ENCODE data around the gene TJAP1. TPM values are rescaled to one million over a fixed set of nuclear protein-coding genes. Genes with fewer than 3 reads are reported as not detected.

Gene TJAP1
- total RNA-seq, 3 donors from 2014 or later, result 20.8 to 33.8 (median 26.3) TPM

DNA sequence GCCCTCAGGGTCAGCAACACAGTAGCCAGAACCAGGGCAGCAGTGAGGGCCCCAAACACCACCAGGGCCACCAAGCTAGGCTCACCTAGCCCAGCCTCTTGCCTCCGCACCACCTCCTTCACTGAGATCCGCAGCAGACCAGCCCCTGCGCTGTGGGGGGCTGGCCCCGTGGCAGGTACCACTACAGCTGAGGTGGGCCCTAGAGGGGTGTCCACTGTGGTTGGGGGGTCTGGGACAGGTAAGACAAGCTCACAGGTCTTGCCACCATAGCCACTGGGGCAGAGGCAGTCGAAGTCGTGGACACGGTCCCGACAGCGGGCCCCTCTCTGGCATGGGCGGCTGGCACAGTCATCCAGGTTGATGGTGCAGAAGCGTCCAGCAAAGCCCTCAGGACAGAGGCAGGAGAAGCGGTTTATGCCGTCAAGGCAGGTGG, 26.7 kb upstream of the TJAP1 start:
- intact Hi-C loops (cut with DNase I, micrococcal nuclease), result loop anchor here (5.0 to 10.0 kb wide), 2 partner anchors 54 to 57 kb away; no protein-coding TSS in a partner anchor
- H3K4me3 ChIP-seq, result no peak overlapping the region
- H3K9me3 ChIP-seq, result no peaks in the 10 kb centered on the region
- no peaks in the 10 kb centered on the region for H3K36me3 ChIP-seq (ENCODE audit: low read depth)
- no peak for TF ChIP-seq CTCF (IDR thresholded peaks at IDR 0.05)
- no peak for DNase-seq
- H3K4me1 ChIP-seq (ENCODE audit: low read depth), result peaks cover 5% of the 10 kb centered on the region
- no peak for ATAC-seq

DNA sequence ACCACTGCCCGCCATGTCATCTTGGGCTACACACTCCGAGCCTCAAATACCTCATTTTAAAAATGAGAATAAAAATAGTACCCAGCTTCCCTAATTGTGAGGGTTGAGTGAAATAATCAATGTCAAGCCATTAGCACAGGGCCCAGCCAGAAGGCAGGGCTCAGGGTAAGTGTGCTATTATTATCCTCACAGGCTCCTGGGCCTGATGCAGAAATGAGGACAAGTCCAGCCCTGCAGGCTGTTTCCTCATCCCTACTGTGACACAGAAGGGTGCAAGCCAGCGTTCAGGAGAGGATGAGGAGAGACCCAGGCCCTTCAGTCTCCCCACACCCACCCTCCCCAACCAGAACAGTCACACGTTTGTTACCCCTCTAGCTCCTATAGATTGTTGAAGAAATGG, 26.0 kb upstream of the TJAP1 start:
- DNase-seq, result no peak
- no peak for TF ChIP-seq CTCF (IDR thresholded peaks at IDR 0.05)
- ATAC-seq, result no peak
- peaks cover 8% of the 10 kb centered on the region for H3K4me1 ChIP-seq (ENCODE audit: low read depth)
- H3K36me3 ChIP-seq (ENCODE audit: low read depth), result no peaks in the 10 kb centered on the region
- no peaks in the 10 kb centered on the region for H3K9me3 ChIP-seq
- no peak overlapping the region for H3K4me3 ChIP-seq
- intact Hi-C loops (cut with DNase I, micrococcal nuclease), result loop anchor here (5.0 to 10.0 kb wide), 2 partner anchors 53 to 56 kb away; no protein-coding TSS in a partner anchor

DNA sequence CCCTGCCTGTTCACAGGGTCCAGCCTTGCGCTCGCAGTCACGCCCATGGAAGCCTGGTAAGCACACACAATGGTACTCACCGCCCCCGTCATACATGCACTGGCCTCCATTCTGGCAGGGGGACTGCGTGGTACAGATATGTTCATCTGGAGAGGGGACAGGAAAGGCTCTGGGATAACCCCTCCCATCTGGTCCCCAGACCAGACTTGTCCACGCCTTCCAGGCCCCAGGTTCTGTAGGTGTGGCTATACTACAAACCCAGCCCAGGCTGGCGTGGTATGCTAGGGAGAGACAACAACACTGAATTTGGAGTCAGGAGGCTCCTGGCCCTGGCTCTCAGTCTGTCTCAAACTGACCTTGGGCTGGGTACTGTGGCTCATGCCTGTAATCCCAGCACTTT, 25.4 kb upstream of the TJAP1 start:
- DNase-seq (no peak), ATAC-seq (no peak)
- H3K9me3 ChIP-seq, result no peaks in the 10 kb centered on the region
- intact Hi-C loops (cut with DNase I, micrococcal nuclease), result loop anchor here (5.0 to 10.0 kb wide), 2 partner anchors 53 to 55 kb away; no protein-coding TSS in a partner anchor
- no peaks in the 10 kb centered on the region for H3K36me3 ChIP-seq (ENCODE audit: low read depth)
- H3K4me1 ChIP-seq (ENCODE audit: low read depth), result peaks cover 8% of the 10 kb centered on the region
- no peak overlapping the region for H3K4me3 ChIP-seq
- TF ChIP-seq CTCF (IDR thresholded peaks at IDR 0.05), result no peak

DNA sequence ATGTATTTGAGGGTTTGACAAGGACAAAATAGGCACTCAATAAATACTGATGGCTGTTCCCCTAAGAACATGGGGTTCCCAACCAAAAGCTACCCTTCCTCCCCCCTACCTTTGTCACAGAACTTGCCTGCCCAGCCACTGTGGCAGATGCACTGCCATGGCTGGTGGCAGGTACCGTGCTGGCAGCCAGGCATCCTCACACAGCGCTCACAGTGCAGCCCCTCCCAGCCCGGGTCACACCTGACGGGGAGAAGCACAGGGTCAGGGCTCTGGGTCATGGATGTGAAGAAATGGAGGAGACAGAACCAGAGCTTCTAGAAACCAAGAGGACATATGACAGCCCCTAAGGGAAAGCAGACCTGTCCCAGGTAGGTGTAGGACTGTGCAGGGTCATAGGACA, 24.5 kb upstream of the TJAP1 start:
- DNase-seq (no peak), ATAC-seq (no peak)
- Histone ChIP-seq H3K36me3 (ENCODE audit: low read depth) (no peaks in the 10 kb centered on the region), H3K4me1 (ENCODE audit: low read depth) (peaks cover 8% of the 10 kb centered on the region), H3K9me3 (no peaks in the 10 kb centered on the region), H3K4me3 (no peak overlapping the region)
- no peak for TF ChIP-seq CTCF (IDR thresholded peaks at IDR 0.05)
- intact Hi-C loops (cut with DNase I, micrococcal nuclease), result loop anchor here (5.0 to 10.0 kb wide), 2 partner anchors 52 to 54 kb away; no protein-coding TSS in a partner anchor

DNA sequence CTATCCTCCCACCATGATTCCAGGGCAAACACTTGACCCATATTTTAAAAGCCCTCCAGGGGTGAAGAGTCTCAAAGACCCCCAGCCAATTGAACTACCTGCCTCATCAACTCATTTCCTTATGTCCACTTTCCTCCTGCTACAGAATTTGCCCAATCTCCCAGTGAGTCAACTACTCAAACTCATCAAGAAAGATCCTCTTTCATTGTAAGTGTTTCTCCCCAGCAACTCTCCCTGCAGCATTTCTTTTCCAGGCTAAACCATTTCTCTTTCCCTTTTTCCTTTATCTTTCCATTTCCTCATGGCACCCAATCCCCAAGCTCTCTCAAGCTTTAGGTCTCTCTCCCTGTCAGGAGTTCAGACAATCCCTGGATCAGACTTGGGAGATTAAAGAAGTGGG, 23.5 kb upstream of the TJAP1 start:
- H3K36me3 ChIP-seq (ENCODE audit: low read depth), result no peaks in the 10 kb centered on the region
- intact Hi-C loops (cut with DNase I, micrococcal nuclease), result loop anchor here (5.0 to 10.0 kb wide), 2 partner anchors 51 to 53 kb away; no protein-coding TSS in a partner anchor
- peaks cover 8% of the 10 kb centered on the region for H3K4me1 ChIP-seq (ENCODE audit: low read depth)
- no peak overlapping the region for H3K4me3 ChIP-seq
- H3K9me3 ChIP-seq, result no peaks in the 10 kb centered on the region
- no peak for TF ChIP-seq CTCF (IDR thresholded peaks at IDR 0.05)
- ATAC-seq (no peak), DNase-seq (no peak)

- ATAC-seq, result peak; percentile 93
- no peaks in the 10 kb centered on the region for H3K36me3 ChIP-seq (ENCODE audit: low read depth)
- no peak for DNase-seq
- H3K9me3 ChIP-seq, result no peaks in the 10 kb centered on the region
- intact Hi-C loops (cut with DNase I, micrococcal nuclease), result loop anchor here (5.0 to 10.0 kb wide), 2 partner anchors 51 to 53 kb away; no protein-coding TSS in a partner anchor
- TF ChIP-seq CTCF (IDR thresholded peaks at IDR 0.05), result peak; percentile 97
- no peak overlapping the region for H3K4me3 ChIP-seq
- peaks cover 8% of the 10 kb centered on the region for H3K4me1 ChIP-seq (ENCODE audit: low read depth)
Measured at GRCh38 chr6:43454290-43454695, 23.1 kb upstream of the TJAP1 start.

Data from mucosa of descending colon (tissue), 3 donors.